H1 (cell line): ENCODE data around the gene SMARCA1. TPM values are rescaled to one million over a fixed set of nuclear protein-coding genes. Genes with fewer than 3 reads are reported as not detected.

ENCODE experiments used
- CEBPB ChIP-seq: IDR thresholded peaks from 2 replicates; pipeline ENCODE4 v1.6.1; 2012; ENCODE audit warnings: low read depth, low read length
- GTF2F1 ChIP-seq: IDR thresholded peaks from 2 replicates; pipeline ENCODE4 v1.6.1; 2012; ENCODE audit warnings: low read depth, low read length, improper control_type of control experiment, borderline replicate concordance
- SP1 ChIP-seq: IDR thresholded peaks from 2 replicates; pipeline ENCODE4 v1.6.1; 2011; ENCODE audit warnings: low read depth, low read length
- polyA plus RNA-seq, 7 experiments: library from polyadenylated mRNA; depleted of rRNA in 3 of 7; stranded (reverse) in 5 of 7; unstranded in 2 of 7; fragments of >200 nt in 5 of 7; fragments of 200-250 nt in 2 of 7; gene quantifications; 1 replicate in 5 of 7; 2 replicates in 1 of 7; 4 replicates in 1 of 7; pipeline versions ENCODE4 v1.2.1 to v1.2.3, GENCODE V29; 2011 to 2013; ENCODE audit warnings: missing spikeins in 2 of 7, mixed read lengths in 2 of 7
- total RNA-seq: library from RNA; stranded (reverse); fragmentation: NEBNext Ultra II Directional; extraction: Animal tissue kit (Norgen Biotek cat#: 25700); gene quantifications from 2 replicates; pipeline ENCODE4 v1.2.1, GENCODE V29; 2021

SMARCA1 gene
- total and polyA plus RNA-seq, 2 of the 8 experiments (the other 6 are each of a cell fraction or from before 2014, with no cell fraction given): 13.1 to 54.4 TPM

DNA sequence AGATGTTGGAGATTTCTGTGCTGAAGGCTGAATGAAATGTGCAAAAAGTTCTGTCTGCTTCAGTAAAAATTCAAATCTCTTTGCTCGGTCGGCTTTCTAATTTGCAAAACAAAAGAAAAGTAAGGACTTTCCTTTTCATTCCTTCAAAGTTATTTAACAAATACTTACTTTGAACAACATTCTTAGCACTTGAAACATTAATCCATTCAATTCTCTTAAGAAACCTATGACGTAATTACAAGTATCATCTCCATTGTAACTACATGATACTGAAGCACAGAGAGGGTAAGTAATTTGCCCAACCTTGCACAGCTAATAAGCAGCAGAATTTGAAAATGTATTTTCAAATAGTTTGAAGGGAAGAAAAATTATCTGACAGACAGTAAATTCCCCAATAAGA, 6.9 kb downstream of the SMARCA1 start (continued):
- TF ChIP-seq GTF2F1: no peak
- TF ChIP-seq SP1: no peak
- TF ChIP-seq CEBPB: no peak
